ENCODE data around the gene SLC25A11.

SLC25A11 gene

GRCh38 chr17:4895121-4895520, 44.7 kb downstream of the SLC25A11 start:
- DNase-seq (ENCODE audit: low spot score), result no peak

- DNase-seq (ENCODE audit: low spot score), result no peak
Observed at GRCh38 chr17:4893721-4894560, 45.9 kb downstream of the SLC25A11 start.

- DNase-seq (ENCODE audit: low spot score), result no peak
Observed at GRCh38 chr17:4893272-4893671, 46.6 kb downstream of the SLC25A11 start.

- no peak for DNase-seq (ENCODE audit: low spot score)
Observed at GRCh38 chr17:4892499-4893221, 47.2 kb downstream of the SLC25A11 start.

GRCh38 chr17:4891411-4892410, 48.1 kb downstream of the SLC25A11 start:
- peak; percentile 72 for DNase-seq (ENCODE audit: low spot score)

- no peak for DNase-seq (ENCODE audit: low spot score)
Observed at GRCh38 chr17:4887581-4887980, 52.3 kb downstream of the SLC25A11 start.
